H1 (cell line): ENCODE measurements around the gene SFXN4. TPM values are rescaled to one million over a fixed set of nuclear protein-coding genes. Genes with fewer than 3 reads are reported as not detected.

Experiments used
- CTCF ChIA-PET: fragments of 300-600 bp; sonication (Branson Sonifier 250); formaldehyde crosslinking; loops from one replicate; lab custom pipeline; 2021; ENCODE audit not compliant: partially characterized antibody; lab: Charles Lee
- POLR2A ChIA-PET: fragments of 300-600 bp; sonication (Branson Sonifier 250); formaldehyde crosslinking; loops from one replicate; lab custom pipeline; 2021; ENCODE audit warnings: inconsistent platforms; ENCODE audit not compliant: partially characterized antibody; lab: Charles Lee
- DNase-seq, 2 experiments: peaks; one replicate each; pipeline versions ENCODE4 v3.0.0 to v3.0.0-alpha.2; 2010 to 2022; ENCODE audit warnings: low spot score in 2 of 2, low read depth in 1 of 2, mixed read lengths in 1 of 2
- FAIRE-seq: peaks from 2 replicates; lab custom pipeline; 2011; peaks lifted over from hg19 to GRCh38; lab: Jason Lieb, UNC
- H2AFZ ChIP-seq: 2 replicates; pipeline ENCODE4 v1.8.1; 2012; ENCODE audit warnings: low read length, inconsistent platforms
- H2AK5ac ChIP-seq: 2 replicates; pipeline ENCODE4 v1.6.1; 2013; ENCODE audit warnings: low read depth, low read length
- H2BK120ac ChIP-seq: replicated peaks from 2 replicates; pipeline ENCODE3; 2013; ENCODE audit warnings: low read depth, low read length, inconsistent platforms
- H2BK12ac ChIP-seq: 2 replicates; pipeline ENCODE4 v1.6.1; 2013; ENCODE audit warnings: low read depth, low read length
- H2BK15ac ChIP-seq: 2 replicates; pipeline ENCODE4 v1.6.1; 2013; ENCODE audit warnings: low read length
- H2BK20ac ChIP-seq: 2 replicates; pipeline ENCODE4 v1.6.1; 2013; ENCODE audit warnings: low read length
- H2BK5ac ChIP-seq: 2 replicates; pipeline ENCODE4 v1.6.1; 2013; ENCODE audit warnings: low read depth, low read length
- H3K14ac ChIP-seq: 2 replicates; pipeline ENCODE4 v1.6.1; 2013; ENCODE audit warnings: inconsistent platforms; ENCODE audit not compliant: insufficient read length
- H3K18ac ChIP-seq: 2 replicates; pipeline ENCODE4 v1.6.1; 2013; ENCODE audit warnings: low read length; ENCODE audit errors: extremely low read depth
- H3K23ac ChIP-seq: 2 replicates; pipeline ENCODE4 v1.6.1; 2013; ENCODE audit warnings: inconsistent platforms; ENCODE audit not compliant: insufficient read length
- H3K23me2 ChIP-seq: 2 replicates; pipeline ENCODE4 v1.6.1; 2013; ENCODE audit warnings: low read depth, low read length
- H3K27ac ChIP-seq: 2 replicates; pipeline ENCODE4 v1.6.1; 2011; ENCODE audit warnings: low read depth, low read length, inconsistent platforms
- H3K27me3 ChIP-seq, 4 experiments: replicated peaks in 1 of 4; 1 replicate in 1 of 4; 2 replicates in 3 of 4; pipeline versions ENCODE4 v1.6.1 to v1.8.1; 2011 to 2013; ENCODE audit warnings: low read length in 3 of 4, mild to moderate bottlenecking in 3 of 4, inconsistent platforms in 2 of 4, mixed read lengths in 2 of 4, moderate library complexity in 1 of 4; ENCODE audit not compliant: control insufficient read depth in 3 of 4, insufficient read depth in 3 of 4; ENCODE audit errors: extremely low read depth in 1 of 4
- H3K36me3 ChIP-seq, 4 experiments: 2 replicates each; pipeline versions ENCODE4 v1.6.1 to v1.8.1; 2011 to 2013; ENCODE audit warnings: mild to moderate bottlenecking in 4 of 4, low read length in 3 of 4, moderate library complexity in 2 of 4, control low read depth in 1 of 4, inconsistent platforms in 1 of 4; ENCODE audit not compliant: insufficient read depth in 4 of 4, control insufficient read depth in 2 of 4
- H3K4ac ChIP-seq: replicated peaks from 2 replicates; pipeline ENCODE3; 2013; ENCODE audit warnings: low read length, low read depth, mixed read lengths, inconsistent platforms; ENCODE audit not compliant: insufficient read length
- H3K4me1 ChIP-seq, 4 experiments: replicated peaks in 1 of 4; 1 replicate in 1 of 4; 2 replicates in 3 of 4; pipeline versions ENCODE4 v1.6.1 to v1.8.1; 2011 to 2013; ENCODE audit warnings: low read length in 3 of 4, inconsistent platforms in 2 of 4, mixed read lengths in 1 of 4; ENCODE audit not compliant: insufficient read depth in 4 of 4, control insufficient read depth in 3 of 4
- H3K4me2 ChIP-seq, 2 experiments: 2 replicates each; pipeline versions ENCODE4 v1.6.1 to v1.8.1; 2011 to 2013; ENCODE audit warnings: low read depth in 2 of 2, low read length in 2 of 2, control low read depth in 1 of 2, inconsistent platforms in 1 of 2, mild to moderate bottlenecking in 1 of 2; ENCODE audit not compliant: insufficient read depth in 1 of 2
- H3K4me3 ChIP-seq, 4 experiments: fragments of 200-600, 300-600 bp in 1 of 4; sonication (generic), shearing (Covaris generic), sonication (Bioruptor Twin) in 1 of 4; 2 replicates each; pipeline versions ENCODE4 v1.5.1 to v1.8.1; 2011 to 2016; ENCODE audit warnings: low read length in 4 of 4, low read depth in 3 of 4, control low read depth in 2 of 4, inconsistent platforms in 2 of 4, mild to moderate bottlenecking in 2 of 4, mixed read lengths in 1 of 4, moderate library complexity in 1 of 4; ENCODE audit not compliant: insufficient read depth in 2 of 4; ENCODE audit errors: extremely low read depth in 1 of 4
- H3K56ac ChIP-seq: replicated peaks from 2 replicates; pipeline ENCODE3; 2013; ENCODE audit warnings: low read depth, mild to moderate bottlenecking, mixed read lengths, low read length, inconsistent platforms; ENCODE audit not compliant: insufficient read length
- H3K79me1 ChIP-seq: 2 replicates; pipeline ENCODE4 v1.6.1; 2013; ENCODE audit warnings: low read depth, low read length, control low read depth
- H3K79me2 ChIP-seq, 2 experiments: 2 replicates each; pipeline versions ENCODE4 v1.6.1 to v1.8.1; 2012 to 2013; ENCODE audit warnings: low read length in 2 of 2, mild to moderate bottlenecking in 2 of 2, inconsistent platforms in 1 of 2; ENCODE audit not compliant: insufficient read depth in 2 of 2, control insufficient read depth in 1 of 2
- H3K9ac ChIP-seq, 4 experiments: replicated peaks in 1 of 4; 1 replicate in 1 of 4; 2 replicates in 3 of 4; pipeline versions ENCODE4 v1.6.1 to v1.8.1; 2011 to 2013; ENCODE audit warnings: low read depth in 3 of 4, low read length in 3 of 4, control low read depth in 2 of 4, mild to moderate bottlenecking in 2 of 4, moderate library complexity in 2 of 4, inconsistent platforms in 1 of 4; ENCODE audit errors: extremely low read depth in 1 of 4
- H3K9me3 ChIP-seq, 2 experiments: 2 replicates each; pipeline versions ENCODE4 v1.6.1 to v1.8.1; 2012 to 2013; ENCODE audit warnings: mild to moderate bottlenecking in 2 of 2, moderate library complexity in 2 of 2, control low read depth in 1 of 2, inconsistent platforms in 1 of 2, low read depth in 1 of 2, low read length in 1 of 2, mixed read lengths in 1 of 2; ENCODE audit not compliant: insufficient read depth in 2 of 2
- H4K20me1 ChIP-seq, 2 experiments: replicated peaks in 1 of 2; 2 replicates each; pipeline versions ENCODE3 to v1.8.1; 2011 to 2013; ENCODE audit warnings: inconsistent platforms in 2 of 2, low read length in 2 of 2, mild to moderate bottlenecking in 1 of 2; ENCODE audit not compliant: insufficient read depth in 2 of 2, control insufficient read depth in 1 of 2
- H4K5ac ChIP-seq: 2 replicates; pipeline ENCODE4 v1.6.1; 2013; ENCODE audit warnings: low read length, low read depth, mixed read lengths, inconsistent platforms; ENCODE audit not compliant: insufficient read length
- H4K8ac ChIP-seq: 2 replicates; pipeline ENCODE4 v1.8.0; 2013; ENCODE audit warnings: mild to moderate bottlenecking, moderate library complexity, low read length, inconsistent platforms; ENCODE audit not compliant: insufficient read depth; ENCODE audit errors: extremely low read depth
- H4K91ac ChIP-seq: replicated peaks from 2 replicates; pipeline ENCODE3; 2013; ENCODE audit warnings: low read length, mixed read lengths, inconsistent platforms; ENCODE audit not compliant: insufficient read length
- CBX5 ChIP-seq: fragments of 300-800, 300-1000 bp; sonication (generic); IDR thresholded peaks from 2 replicates; pipeline ENCODE4 v1.7.1; 2016; ENCODE audit warnings: antibody characterized with exemption, low read length, low read depth
- CHD2 ChIP-seq: IDR thresholded peaks from 2 replicates; pipeline ENCODE4 v1.6.1; 2012; ENCODE audit warnings: low read length, improper control_type of control experiment
- CREB1 ChIP-seq: IDR thresholded peaks from 2 replicates; pipeline ENCODE4 v1.6.1; 2012; ENCODE audit warnings: inconsistent platforms
- CTBP2 ChIP-seq: IDR thresholded peaks from 2 replicates; pipeline ENCODE4 v1.7.0; 2011; ENCODE audit warnings: borderline replicate concordance, mild to moderate bottlenecking, moderate library complexity, mixed read lengths, low read length; ENCODE audit not compliant: insufficient read depth, insufficient read length
- EGR1 ChIP-seq: IDR thresholded peaks from 2 replicates; pipeline ENCODE4 v1.6.1; 2011; ENCODE audit warnings: low read depth, low read length, borderline replicate concordance
- GABPA ChIP-seq: IDR thresholded peaks from 2 replicates; pipeline ENCODE4 v1.6.1; 2011; ENCODE audit warnings: mild to moderate bottlenecking, low read length, moderate library complexity, borderline replicate concordance; ENCODE audit not compliant: insufficient read depth
- GTF2F1 ChIP-seq: IDR thresholded peaks from 2 replicates; pipeline ENCODE4 v1.6.1; 2012; ENCODE audit warnings: low read depth, low read length, improper control_type of control experiment, borderline replicate concordance
- HDAC6 ChIP-seq: IDR thresholded peaks from one replicate; pipeline ENCODE4 v1.7.1; 2012; ENCODE audit warnings: low read depth, mild to moderate bottlenecking, inconsistent platforms, low read length, moderate library complexity
- KDM5A ChIP-seq: fragments of 200-600 bp; IDR thresholded peaks from 2 replicates; pipeline ENCODE4 v1.7.1; 2012; ENCODE audit warnings: mild to moderate bottlenecking, low read length, inconsistent platforms, mixed read lengths
- NANOG ChIP-seq: IDR thresholded peaks from 2 replicates; pipeline ENCODE4 v1.6.1; 2011; ENCODE audit warnings: low read length, low read depth, mild to moderate bottlenecking, inconsistent platforms; ENCODE audit not compliant: insufficient read depth, poor library complexity, severe bottlenecking
- POLR2A ChIP-seq, 2 experiments: IDR thresholded peaks; 1 replicate in 1 of 2; 2 replicates in 1 of 2; pipeline ENCODE4 v1.6.1; 2011; ENCODE audit warnings: low read depth in 2 of 2, low read length in 2 of 2, mild to moderate bottlenecking in 2 of 2; ENCODE audit errors: control extremely low read depth in 1 of 2
- POLR2AphosphoS5 ChIP-seq: IDR thresholded peaks from 2 replicates; pipeline ENCODE4 v1.6.1; 2011; ENCODE audit warnings: low read depth, low read length
- RFX5 ChIP-seq: IDR thresholded peaks from 2 replicates; pipeline ENCODE4 v1.6.1; 2011; ENCODE audit warnings: low read depth, low read length, improper control_type of control experiment, borderline replicate concordance
- SAP30 ChIP-seq: fragments of 300-600 bp; sonication (generic); IDR thresholded peaks from 2 replicates; pipeline ENCODE4 v1.7.1; 2012; ENCODE audit warnings: low read length, moderate library complexity, mild to moderate bottlenecking, inconsistent platforms; ENCODE audit not compliant: insufficient read depth, insufficient replicate concordance
- TAF7 ChIP-seq: optimal IDR thresholded peaks from 2 replicates; pipeline ENCODE3; 2011; ENCODE audit warnings: low read depth, mild to moderate bottlenecking, inconsistent platforms, low read length, moderate library complexity, borderline replicate concordance
- TCF12 ChIP-seq: IDR thresholded peaks from 2 replicates; pipeline ENCODE4 v1.6.1; 2011; ENCODE audit warnings: low read depth, mild to moderate bottlenecking, low read length
- WGBS, 2 experiments: shearing (Covaris generic) in 1 of 2; methylation state at CpG; one replicate each; pipeline versions ENCODE4 v1.1.6 to v1.1.7; 2013 to 2015; ENCODE audit warnings: low lambda C conversion rate in 2 of 2, mixed read lengths in 2 of 2, inconsistent platforms in 1 of 2, low coverage in 1 of 2, missing lambda C conversion rate in 1 of 2; ENCODE audit not compliant: insufficient replicate concordance in 2 of 2, insufficient coverage in 1 of 2, insufficient read length in 1 of 2; ENCODE audit errors: extremely low coverage in 1 of 2, missing lambda C conversion rate in 1 of 2; 5-methylcytosine and 5-hydroxymethylcytosine counted together
- polyA plus RNA-seq, 7 experiments: library from polyadenylated mRNA; depleted of rRNA in 3 of 7; stranded (reverse) in 5 of 7; unstranded in 2 of 7; fragments of >200 nt in 5 of 7; fragments of 200-250 nt in 2 of 7; gene quantifications; 1 replicate in 5 of 7; 2 replicates in 1 of 7; 4 replicates in 1 of 7; pipeline versions ENCODE4 v1.2.1 to v1.2.3, GENCODE V29; 2011 to 2013; ENCODE audit warnings: missing spikeins in 2 of 7, mixed read lengths in 2 of 7
- total RNA-seq: library from RNA; stranded (reverse); fragmentation: NEBNext Ultra II Directional; extraction: Animal tissue kit (Norgen Biotek cat#: 25700); gene quantifications from 2 replicates; pipeline ENCODE4 v1.2.1, GENCODE V29; 2021

SFXN4 gene
- total and polyA plus RNA-seq, 2 of the 8 experiments (the other 6 are each of a cell fraction or from before 2014, with no cell fraction given), result 15.4 to 21.6 TPM

- no peak overlapping the region for H2AK5ac ChIP-seq
- H4K20me1 ChIP-seq, result no peaks in the 10 kb centered on the region
- 85% methylated on average over 3 of the region's 4 CpGs; no CpG with 5 or more reads in 1 of the 2 experiments for WGBS, 2 experiments
- no peak overlapping the region for H3K14ac ChIP-seq
- POLR2A ChIA-PET, result no interaction called here
- H3K23ac ChIP-seq, result no peak overlapping the region
- H3K4me3 ChIP-seq, result no peak overlapping the region
- H4K5ac ChIP-seq, result no peak overlapping the region
- H2BK120ac ChIP-seq, result no peak overlapping the region
- CTCF ChIA-PET, result interaction anchor here (1.8 kb wide), 1 partner anchor 52 kb away, joined by 6 read pairs; no protein-coding TSS in a partner anchor
- H3K79me1 ChIP-seq, result no peaks in the 10 kb centered on the region
- H3K4ac ChIP-seq, result no peak overlapping the region
- no peak overlapping the region for H2BK15ac ChIP-seq
- no peak overlapping the region for H2BK20ac ChIP-seq
- no peak overlapping the region for H3K18ac ChIP-seq
- no peak overlapping the region for H4K91ac ChIP-seq
- H3K27ac ChIP-seq, result no peak overlapping the region
- H2AFZ ChIP-seq, result no peak overlapping the region
- no peak overlapping the region for H3K4me2 ChIP-seq
- no peaks in the 10 kb centered on the region for H3K27me3 ChIP-seq
- no peak overlapping the region for H2BK12ac ChIP-seq
- no peak overlapping the region for H3K56ac ChIP-seq
- DNase-seq (no peak), FAIRE-seq (no peak)
- H3K4me1 ChIP-seq, result no peaks in the 10 kb centered on the region
- H4K8ac ChIP-seq, result no peak overlapping the region
- no peaks in the 10 kb centered on the region for H3K36me3 ChIP-seq
- no peaks in the 10 kb centered on the region for H3K23me2 ChIP-seq
- H2BK5ac ChIP-seq, result no peak overlapping the region
- no peaks in the 10 kb centered on the region for H3K79me2 ChIP-seq
- no peaks in the 10 kb centered on the region for H3K9me3 ChIP-seq
- H3K9ac ChIP-seq, result no peak overlapping the region
- TF ChIP-seq POLR2AphosphoS5 (no peak), TAF7 (no peak), NANOG (no peak), CHD2 (no peak), EGR1 (no peak), CTBP2 (no peak), GTF2F1 (no peak), SAP30 (no peak), GABPA (no peak), HDAC6 (no peak), KDM5A (no peak), CBX5 (no peak), RFX5 (no peak), POLR2A (IDR thresholded peaks at IDR 0.05; ENCODE audit: control extremely low read depth in 1 of 2, low read depth in 2 of 2, low read length in 2 of 2) (no peak), CREB1 (no peak), TCF12 (no peak)
These were observed 26.4 kb upstream of the SFXN4 start for GRCh38 chr10:119191881-119192280.
